BLaER1 (cell line): ENCODE measurements around the gene CHST2.
A peak's percentile ranks its signal among the peaks of the same experiment; 100 is the strongest.
"Not testable (repeated sequence)": the region's sequence is repeated elsewhere in the genome, so short reads cannot be mapped to it uniquely, and the experiment has no call there.

Experiments
- H3K27ac ChIP-seq: shearing (Covaris generic); formaldehyde crosslinking; 2 replicates; pipeline ENCODE4 v1.8.1; 2022
- H3K27me3 ChIP-seq: shearing (Covaris generic); formaldehyde crosslinking; 2 replicates; pipeline ENCODE4 v1.8.1; 2022
- H3K36me3 ChIP-seq: shearing (Covaris generic); formaldehyde crosslinking; 2 replicates; pipeline ENCODE4 v1.8.1; 2022
- H3K4me1 ChIP-seq: shearing (Covaris generic); formaldehyde crosslinking; 2 replicates; pipeline ENCODE4 v1.8.1; 2022
- H3K4me2 ChIP-seq: shearing (Covaris generic); formaldehyde crosslinking; 2 replicates; pipeline ENCODE4 v1.8.1; 2022
- H3K4me3 ChIP-seq: shearing (Covaris generic); formaldehyde crosslinking; 2 replicates; pipeline ENCODE4 v1.8.1; 2022
- H3K9ac ChIP-seq: shearing (Covaris generic); formaldehyde crosslinking; 2 replicates; pipeline ENCODE4 v1.8.1; 2022
- H3K9me3 ChIP-seq: shearing (Covaris generic); formaldehyde crosslinking; 2 replicates; pipeline ENCODE4 v1.8.1; 2022
- H4K20me1 ChIP-seq: shearing (Covaris generic); formaldehyde crosslinking; 2 replicates; pipeline ENCODE4 v1.8.1; 2022
- Cebpa-rat ChIP-seq: shearing (Covaris generic); IDR thresholded peaks from 2 replicates; pipeline ENCODE4 v1.8.1; 2022

Gene CHST2

GRCh38 chr3:143165211-143165610 is 45.6 kb downstream of the CHST2 start:
- no peaks in the 10 kb centered on the region for H3K9me3 ChIP-seq
- H3K4me3 ChIP-seq: no peak overlapping the region
- TF ChIP-seq Cebpa-rat: no peak
- peaks cover 8% of the 10 kb centered on the region for H3K4me1 ChIP-seq
- H3K36me3 ChIP-seq: no peaks in the 10 kb centered on the region
- H3K9ac ChIP-seq: no peak overlapping the region
- no peak overlapping the region for H3K4me2 ChIP-seq
- H3K27ac ChIP-seq: no peak overlapping the region
- no peaks in the 10 kb centered on the region for H3K27me3 ChIP-seq
- no peaks in the 10 kb centered on the region for H4K20me1 ChIP-seq

- H3K27ac ChIP-seq, H3K4me3 ChIP-seq, H3K9me3 ChIP-seq, H4K20me1 ChIP-seq, H3K4me2 ChIP-seq, H3K27me3 ChIP-seq, H3K9ac ChIP-seq, H3K36me3 ChIP-seq: not testable (repeated sequence)
- peaks cover 13% of the 10 kb centered on the region for H3K4me1 ChIP-seq
These were observed 46.2 kb downstream of the CHST2 start for GRCh38 chr3:143165612-143166285.

- Histone ChIP-seq H3K4me3 (no peak overlapping the region), H3K27ac (no peak overlapping the region), H3K4me1 (peaks cover 19% of the 10 kb centered on the region), H3K4me2 (no peak overlapping the region), H3K27me3 (no peaks in the 10 kb centered on the region), H4K20me1 (no peaks in the 10 kb centered on the region), H3K9me3 (no peaks in the 10 kb centered on the region), H3K9ac (no peak overlapping the region), H3K36me3 (no peaks in the 10 kb centered on the region)
- TF ChIP-seq Cebpa-rat: no peak
These were observed 46.8 kb downstream of the CHST2 start for GRCh38 chr3:143166376-143166775.

GRCh38 chr3:143167969-143168854 is 48.6 kb downstream of the CHST2 start:
- no peak overlapping the region for H3K4me2 ChIP-seq
- no peaks in the 10 kb centered on the region for H3K27me3 ChIP-seq
- no peak overlapping the region for H3K27ac ChIP-seq
- no peak overlapping the region for H3K9ac ChIP-seq
- peaks cover 33% of the 10 kb centered on the region for H3K4me1 ChIP-seq
- peaks cover 11% of the 10 kb centered on the region; the same call in 1 of the 2 replicates for H3K9me3 ChIP-seq
- TF ChIP-seq Cebpa-rat: no peak
- H4K20me1 ChIP-seq: no peaks in the 10 kb centered on the region
- no peak overlapping the region for H3K4me3 ChIP-seq
- H3K36me3 ChIP-seq: no peaks in the 10 kb centered on the region

GRCh38 chr3:143168855-143169192 is 49.3 kb downstream of the CHST2 start:
- Histone ChIP-seq H3K27ac (no peak overlapping the region), H3K36me3 (no peaks in the 10 kb centered on the region), H4K20me1 (no peaks in the 10 kb centered on the region), H3K4me2 (no peak overlapping the region), H3K27me3 (no peaks in the 10 kb centered on the region), H3K4me1 (peaks cover 33% of the 10 kb centered on the region), H3K9ac (no peak overlapping the region), H3K4me3 (no peak overlapping the region), H3K9me3 (peaks cover 15% of the 10 kb centered on the region)
- no peak for TF ChIP-seq Cebpa-rat

- H3K4me3 ChIP-seq: no peak overlapping the region
These were observed 50.5 kb downstream of the CHST2 start for GRCh38 chr3:143170074-143170473.

GRCh38 chr3:143170676-143171075 is 51.1 kb downstream of the CHST2 start:
- peak overlapping the region; percentile 33 for H3K4me2 ChIP-seq
- H3K9me3 ChIP-seq: peaks cover 25% of the 10 kb centered on the region
- no peaks in the 10 kb centered on the region for H3K27me3 ChIP-seq
- H3K27ac ChIP-seq: 0 out of 2 replicates have a peak overlapping the region, but pooled peaks have one; percentile 3
- H4K20me1 ChIP-seq: no peaks in the 10 kb centered on the region
- H3K9ac ChIP-seq: no peak overlapping the region
- no peaks in the 10 kb centered on the region for H3K36me3 ChIP-seq
- peaks cover 29% of the 10 kb centered on the region for H3K4me1 ChIP-seq
- H3K4me3 ChIP-seq: no peak overlapping the region
- TF ChIP-seq Cebpa-rat: no peak

More at GRCh38 chr3:143170074-143170473, 50.5 kb downstream of the CHST2 start:
- Histone ChIP-seq H3K27me3 (no peaks in the 10 kb centered on the region), H3K9me3 (peaks cover 23% of the 10 kb centered on the region), H3K36me3 (no peaks in the 10 kb centered on the region), H3K4me1 (peaks cover 33% of the 10 kb centered on the region), H4K20me1 (no peaks in the 10 kb centered on the region), H3K4me2 (no peak overlapping the region), H3K27ac (no peak overlapping the region), H3K9ac (no peak overlapping the region)
- no peak for TF ChIP-seq Cebpa-rat

- Histone ChIP-seq H3K9ac (no peak overlapping the region), H4K20me1 (no peaks in the 10 kb centered on the region), H3K36me3 (no peaks in the 10 kb centered on the region), H3K27ac (0 out of 2 replicates have a peak overlapping the region, but pooled peaks have one; percentile 3), H3K9me3 (peaks cover 25% of the 10 kb centered on the region), H3K4me1 (peaks cover 29% of the 10 kb centered on the region), H3K4me3 (no peak overlapping the region), H3K4me2 (peak overlapping the region; percentile 33), H3K27me3 (no peaks in the 10 kb centered on the region)
- TF ChIP-seq Cebpa-rat: no peak
These were observed 51.8 kb downstream of the CHST2 start for GRCh38 chr3:143171141-143171980.

- no peak for TF ChIP-seq Cebpa-rat
- no peak overlapping the region for H3K9ac ChIP-seq
- H3K27me3 ChIP-seq: no peaks in the 10 kb centered on the region
- H4K20me1 ChIP-seq: no peaks in the 10 kb centered on the region
- H3K4me2 ChIP-seq: peak overlapping the region; percentile 17
- H3K27ac ChIP-seq: no peak overlapping the region
- H3K9me3 ChIP-seq: peaks cover 25% of the 10 kb centered on the region
- no peak overlapping the region for H3K4me3 ChIP-seq
- peaks cover 29% of the 10 kb centered on the region for H3K4me1 ChIP-seq
- H3K36me3 ChIP-seq: no peaks in the 10 kb centered on the region
These were observed 52.7 kb downstream of the CHST2 start for GRCh38 chr3:143172062-143172794.
